GM19025 (cell line): ENCODE data around the gene MAP2K5.
"Not testable (repeated sequence)": the region's sequence is repeated elsewhere in the genome, so short reads cannot be mapped to it uniquely, and the experiment has no call there.

Source experiments
- ATAC-seq: cut with Tn5 transposase; IDR thresholded peaks from one replicate; pipeline ENCODE4 v1.9.1; 2021; ENCODE audit warnings: mild to moderate bottlenecking, low read depth, moderate library complexity; ENCODE audit not compliant: unreplicated experiment

Gene MAP2K5

DNA sequence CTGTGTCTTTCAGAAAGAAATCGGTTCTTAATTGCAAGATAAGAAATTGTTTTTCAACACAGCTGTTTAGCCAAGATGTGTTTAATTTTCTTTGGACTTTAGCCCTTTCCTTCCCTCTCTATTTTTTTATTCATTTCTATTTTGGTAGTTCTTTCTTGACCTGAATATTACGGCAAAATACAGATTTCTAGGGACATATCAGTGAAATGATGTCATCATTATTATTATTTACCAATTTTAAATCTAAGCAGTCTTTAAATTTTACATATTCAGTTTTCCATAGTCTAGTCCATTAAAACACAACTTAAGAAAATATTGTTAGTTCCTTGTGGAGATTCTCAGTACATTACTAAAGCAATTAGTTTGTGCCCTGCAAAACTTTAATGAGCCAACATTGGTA lies 104.3 kb downstream of the MAP2K5 start:
- ATAC-seq: no peak

DNA sequence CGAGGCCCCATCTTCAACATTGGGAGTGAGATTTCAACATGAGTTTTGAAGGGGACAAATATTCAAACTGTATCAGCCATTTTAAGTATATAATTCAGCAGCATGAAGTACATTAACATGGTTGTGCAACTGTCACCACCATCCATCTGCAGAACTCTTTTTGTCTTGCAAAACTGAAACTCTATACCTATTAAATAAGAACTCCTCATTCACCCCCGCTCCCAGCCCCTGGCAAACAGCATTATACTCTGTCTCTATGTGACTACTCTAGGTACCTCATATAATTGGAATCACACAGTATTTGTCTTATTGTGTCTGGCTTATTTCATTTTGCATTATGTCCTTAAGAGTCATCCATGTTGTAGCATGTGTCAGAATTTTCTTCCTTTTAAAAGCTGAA lies 110.1 kb downstream of the MAP2K5 start:
- ATAC-seq: no peak

DNA sequence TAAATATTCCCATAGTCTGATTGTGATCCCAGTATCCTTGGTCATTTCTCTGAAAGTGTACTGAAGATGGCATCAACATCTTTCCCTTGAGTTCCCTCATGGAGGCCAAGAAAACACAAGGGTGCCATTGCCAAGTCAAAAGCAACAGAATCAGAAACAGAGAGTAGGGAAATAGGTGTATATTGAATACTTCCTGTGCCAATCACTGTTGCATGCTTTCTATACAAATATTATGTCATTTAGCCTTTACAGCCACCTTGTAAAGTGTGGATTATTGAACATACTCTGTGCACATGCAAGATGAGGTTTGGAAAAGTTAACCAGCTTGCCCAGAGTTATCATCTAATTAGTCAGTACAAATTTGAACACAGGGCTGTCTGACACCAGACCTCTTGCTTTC lies 117.9 kb downstream of the MAP2K5 start:
- ATAC-seq: no peak

DNA sequence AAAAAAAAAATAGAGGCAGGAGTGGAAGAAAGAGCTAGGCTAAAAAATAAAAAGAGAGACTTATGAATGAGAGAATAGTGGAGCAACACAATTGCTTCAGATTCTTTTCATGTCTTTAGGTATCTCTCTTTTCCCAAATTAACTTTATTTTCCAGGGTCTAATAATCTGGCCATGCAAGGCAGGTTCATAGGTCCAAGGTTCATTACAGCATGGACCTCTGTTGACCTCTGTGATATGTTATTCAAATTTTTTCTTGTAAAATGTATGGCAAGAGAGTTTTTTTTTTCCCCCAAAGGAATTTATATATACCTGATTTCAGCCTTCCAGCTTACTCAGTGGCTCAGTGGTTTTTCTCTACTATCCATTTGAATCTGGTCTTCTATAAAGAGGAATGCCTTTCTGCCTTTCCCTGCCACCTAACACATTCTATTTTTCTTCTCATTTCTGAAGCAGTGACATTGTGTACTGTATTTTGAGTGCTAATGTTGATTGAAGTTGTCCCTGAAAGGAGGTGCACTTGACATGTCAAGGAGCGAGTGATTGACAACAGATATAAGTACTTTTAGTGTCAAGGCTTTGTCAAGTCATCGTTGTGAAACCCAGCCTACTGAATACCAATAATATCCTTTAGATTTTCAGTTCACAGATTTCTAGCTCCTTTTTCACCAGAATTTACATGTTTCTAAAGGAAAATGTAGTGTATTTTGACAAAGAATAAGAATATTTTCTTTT lies 118.5 kb downstream of the MAP2K5 start:
- ATAC-seq: no peak

DNA sequence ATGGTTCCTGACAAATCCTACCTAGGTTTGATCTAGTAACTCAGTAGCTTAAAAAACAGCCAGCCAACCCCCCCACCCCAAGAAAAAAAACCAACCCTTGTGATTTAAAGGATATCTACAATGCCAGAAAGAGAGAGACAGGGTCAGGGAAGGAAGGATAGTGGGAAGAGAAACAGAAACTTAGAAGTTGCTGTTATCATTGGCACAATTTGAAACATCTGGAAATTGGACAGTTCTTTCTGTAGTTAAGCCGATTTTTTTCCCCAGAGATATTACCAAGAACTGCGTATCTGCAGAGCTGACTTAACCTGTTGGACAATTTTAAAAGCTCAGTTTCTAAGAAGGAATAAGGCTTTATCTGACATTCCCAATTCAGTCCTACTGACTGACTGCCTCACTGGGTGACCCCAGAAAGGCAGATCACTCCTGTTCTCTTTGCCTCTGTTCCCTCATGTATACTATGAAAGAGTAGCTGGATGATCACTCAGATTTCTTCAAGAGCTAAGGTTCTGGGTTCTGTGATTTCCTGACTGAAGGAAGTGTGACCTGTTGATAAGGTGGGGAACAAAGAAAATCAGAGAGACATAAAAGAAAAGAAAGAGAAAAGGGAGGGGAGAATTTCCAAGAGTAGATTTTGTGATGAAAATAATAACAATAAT lies 128.3 kb downstream of the MAP2K5 start:
- no peak for ATAC-seq

DNA sequence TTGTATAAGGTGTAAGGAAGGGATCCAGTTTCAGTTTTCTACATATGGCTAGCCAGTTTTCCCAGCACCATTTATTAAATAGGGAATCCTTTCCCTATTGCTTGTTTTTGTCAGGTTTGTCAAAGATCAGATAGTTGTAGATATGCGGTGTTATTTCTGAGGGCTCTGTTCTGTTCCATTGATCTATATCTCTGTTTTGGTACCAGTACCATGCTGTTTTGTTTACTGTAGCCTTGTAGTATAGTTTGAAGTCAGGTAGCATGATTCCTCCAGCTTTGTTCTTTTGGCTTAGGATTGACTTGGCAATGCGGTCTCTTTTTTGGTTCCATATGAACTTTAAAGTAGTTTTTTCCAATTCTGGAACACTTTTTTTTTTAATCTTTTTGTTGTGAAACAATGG lies 130.3 kb downstream of the MAP2K5 start:
- not testable (repeated sequence) for ATAC-seq

DNA sequence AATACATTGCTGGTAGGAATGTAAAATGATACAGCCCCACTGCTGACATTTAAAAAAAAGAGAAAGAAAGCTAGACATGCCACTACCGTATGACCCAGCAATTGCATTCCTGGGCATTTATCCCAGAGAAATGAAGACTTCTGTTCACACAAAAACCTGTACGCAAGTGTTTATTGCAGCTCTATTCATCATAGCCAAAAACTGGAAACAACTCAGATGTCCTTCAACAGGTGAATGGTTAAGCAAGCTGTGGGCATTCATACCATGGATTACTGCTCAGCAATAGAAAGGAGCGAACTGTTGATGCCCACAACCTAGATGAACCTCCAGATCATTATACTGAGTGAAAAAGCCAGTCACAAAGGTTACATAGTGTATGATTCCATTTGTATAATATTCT lies 132.5 kb downstream of the MAP2K5 start:
- no peak for ATAC-seq

DNA sequence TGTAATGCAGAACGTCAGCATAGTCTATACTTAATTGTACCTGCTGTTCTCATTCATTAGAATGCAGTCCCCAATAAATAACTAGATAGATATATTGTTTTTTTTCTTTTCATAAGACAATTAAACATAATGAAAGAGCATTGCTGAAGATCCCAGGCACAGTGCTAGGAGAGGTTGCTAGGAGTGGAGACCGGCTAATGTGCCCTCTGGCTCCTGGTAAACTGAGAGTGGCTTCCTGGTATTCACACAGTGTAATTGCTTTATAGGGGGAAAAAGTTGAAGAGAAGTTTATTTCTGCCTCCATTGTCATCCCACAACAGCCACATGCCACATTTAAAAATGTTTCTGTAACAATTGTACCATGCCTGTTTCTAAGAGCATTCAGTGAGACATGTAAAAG lies 135.6 kb downstream of the MAP2K5 start:
- no peak for ATAC-seq

DNA sequence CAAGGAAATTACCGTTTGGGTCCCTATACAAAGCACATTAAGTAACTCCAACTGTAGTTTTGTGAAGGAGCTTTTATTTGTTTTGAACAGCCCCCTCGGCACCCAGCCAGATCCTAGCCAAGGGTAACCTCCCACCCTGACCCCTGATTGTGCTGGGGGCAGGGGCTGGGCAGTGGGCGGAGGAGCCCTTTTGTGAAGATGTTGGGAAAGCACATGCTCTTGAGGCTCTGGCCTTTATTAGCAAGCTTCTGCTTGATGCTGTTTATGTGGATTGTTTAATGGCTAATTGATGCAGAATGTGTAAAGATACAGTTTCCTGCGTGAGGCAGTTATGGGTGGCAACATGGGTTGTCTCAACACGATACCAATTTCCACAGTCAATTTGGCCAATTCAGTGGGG lies 136.5 kb downstream of the MAP2K5 start:
- ATAC-seq: no peak

DNA sequence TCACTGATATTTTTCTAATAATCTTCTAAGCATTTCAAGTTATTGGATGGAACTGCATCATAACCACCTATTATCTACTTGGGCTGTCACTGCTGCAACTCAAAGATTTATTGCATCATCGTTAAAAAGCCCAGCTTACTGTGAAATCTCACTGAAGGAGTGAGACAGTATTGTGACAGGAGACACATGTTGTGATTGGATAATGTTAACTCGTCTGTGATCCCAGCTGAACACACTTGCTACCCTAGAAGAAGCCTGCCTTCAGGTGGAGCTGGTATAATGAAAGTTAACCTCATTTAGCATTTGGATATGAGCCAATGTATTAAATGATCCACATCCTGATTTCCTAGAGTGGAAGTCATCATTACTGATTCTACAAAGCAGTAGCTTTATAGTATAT lies 138.1 kb downstream of the MAP2K5 start:
- ATAC-seq: no peak

DNA sequence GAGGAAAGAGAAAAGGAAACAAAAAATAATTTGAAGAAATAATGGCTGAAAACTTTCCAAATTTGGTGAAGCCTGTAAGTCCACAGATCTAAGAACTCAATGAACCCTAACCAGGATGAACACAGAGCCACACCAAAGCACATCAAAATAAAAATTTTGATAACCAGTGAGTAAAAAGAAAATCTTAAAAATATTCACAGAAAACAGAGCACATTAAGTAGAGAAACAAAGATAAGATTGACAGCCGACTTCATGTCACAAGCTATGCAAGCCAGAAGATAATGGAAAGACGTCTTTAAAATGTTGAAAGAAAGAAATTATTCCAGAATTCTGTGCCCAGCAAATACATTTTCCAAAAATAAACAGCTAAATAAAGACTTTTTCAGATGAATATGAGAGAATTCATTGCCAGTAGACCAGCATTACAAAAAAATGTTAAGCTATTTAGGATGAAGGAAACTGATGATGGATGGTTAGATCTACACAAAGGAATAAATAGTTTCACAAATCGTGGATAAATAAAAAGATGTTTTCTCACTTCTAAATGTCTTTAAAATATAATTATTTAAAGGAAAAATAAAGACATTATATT lies 142.6 kb downstream of the MAP2K5 start:
- ATAC-seq: no peak

DNA sequence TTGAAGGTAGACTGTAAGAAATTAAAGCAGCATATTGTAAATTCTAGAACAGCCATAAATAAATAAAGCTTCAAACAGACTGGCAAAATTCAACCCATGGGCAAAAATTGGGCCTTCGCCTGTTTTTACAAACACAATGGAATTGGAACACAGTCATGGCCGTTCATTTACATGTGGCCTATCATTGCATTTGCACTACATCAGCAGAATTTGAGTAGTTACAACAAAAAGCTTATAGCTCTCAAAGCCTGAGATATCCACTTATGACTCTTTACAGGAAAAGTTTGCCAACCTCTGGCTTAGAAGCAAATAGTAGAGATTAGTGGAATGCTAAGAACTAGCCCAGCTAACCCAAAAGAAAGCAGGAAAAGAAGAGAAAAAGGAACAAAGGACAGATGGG lies 143.2 kb downstream of the MAP2K5 start:
- ATAC-seq: no peak

DNA sequence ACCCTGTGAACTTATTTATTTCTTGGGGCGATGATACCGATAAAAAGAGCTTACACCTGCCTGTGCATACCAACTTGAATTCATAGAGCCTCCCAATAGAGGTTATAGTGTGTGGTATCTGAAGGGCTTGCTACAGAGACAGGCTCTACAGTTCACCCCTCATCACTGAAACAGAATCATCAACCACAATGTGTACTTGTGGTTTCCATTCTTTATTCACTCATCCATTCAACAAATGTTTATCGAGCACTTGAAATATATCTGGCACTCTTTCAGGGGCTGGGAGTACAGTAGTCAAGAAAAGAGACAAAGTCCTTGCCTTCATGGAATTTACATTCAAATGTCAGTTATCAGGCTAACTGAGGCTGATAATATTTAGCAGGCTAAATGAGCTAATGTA lies 148.4 kb downstream of the MAP2K5 start:
- ATAC-seq: no peak

DNA sequence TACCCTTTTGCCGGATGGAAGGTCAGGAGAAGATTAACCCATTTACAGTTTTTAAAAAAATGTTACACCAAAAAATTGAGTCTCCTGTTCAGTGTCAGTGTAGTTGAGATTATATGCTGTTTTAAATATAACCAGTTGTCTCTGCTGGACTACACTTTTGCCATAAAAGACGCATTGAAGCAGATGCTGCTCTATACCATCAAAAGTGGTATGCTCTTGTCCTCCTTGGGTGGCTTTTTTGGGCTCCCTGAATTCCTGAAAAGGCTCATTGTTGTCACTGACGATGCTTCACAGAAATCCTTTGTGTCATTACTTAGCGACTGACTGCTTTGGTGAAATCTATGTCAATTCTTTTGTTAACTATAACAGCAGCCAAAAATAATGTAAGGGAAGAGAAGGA lies 148.9 kb downstream of the MAP2K5 start:
- ATAC-seq: no peak

DNA sequence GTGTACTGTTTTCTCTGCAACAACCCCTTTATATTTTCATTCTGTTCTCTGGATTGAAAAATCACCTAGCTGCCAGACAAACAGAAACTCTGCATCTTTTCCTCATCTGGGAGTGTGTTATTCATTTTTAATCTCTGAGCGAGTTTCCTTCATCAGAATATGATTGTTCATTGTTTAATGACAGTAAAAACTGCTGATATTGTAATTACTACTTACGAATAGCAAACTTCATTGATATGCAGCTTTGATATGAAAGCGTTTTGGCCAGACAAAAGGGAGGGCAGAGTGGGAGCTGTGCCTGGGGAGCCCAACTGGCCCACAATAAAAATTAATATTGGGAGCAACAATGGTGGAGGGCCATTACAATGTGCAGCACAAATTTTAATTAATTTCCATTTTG lies 150.1 kb downstream of the MAP2K5 start:
- ATAC-seq: no peak

DNA sequence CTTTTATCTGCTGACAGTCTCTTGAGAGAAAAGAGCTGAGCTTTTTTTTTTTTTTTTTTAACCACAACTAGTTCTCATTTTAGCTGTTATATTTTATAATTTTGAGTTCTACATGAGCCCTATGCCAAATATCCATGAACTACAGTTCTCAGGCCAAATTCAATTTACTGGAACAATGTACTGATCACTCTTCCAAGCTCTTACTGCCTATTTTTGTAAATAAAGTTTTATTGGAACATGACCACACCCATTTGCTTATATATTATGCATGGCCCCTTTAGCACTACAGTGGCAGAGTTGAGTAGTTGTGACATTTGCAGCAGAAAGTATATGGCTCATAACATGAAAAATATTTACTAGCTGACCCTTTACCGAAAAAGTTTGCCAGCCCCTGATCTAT lies 153.6 kb downstream of the MAP2K5 start:
- ATAC-seq: no peak

DNA sequence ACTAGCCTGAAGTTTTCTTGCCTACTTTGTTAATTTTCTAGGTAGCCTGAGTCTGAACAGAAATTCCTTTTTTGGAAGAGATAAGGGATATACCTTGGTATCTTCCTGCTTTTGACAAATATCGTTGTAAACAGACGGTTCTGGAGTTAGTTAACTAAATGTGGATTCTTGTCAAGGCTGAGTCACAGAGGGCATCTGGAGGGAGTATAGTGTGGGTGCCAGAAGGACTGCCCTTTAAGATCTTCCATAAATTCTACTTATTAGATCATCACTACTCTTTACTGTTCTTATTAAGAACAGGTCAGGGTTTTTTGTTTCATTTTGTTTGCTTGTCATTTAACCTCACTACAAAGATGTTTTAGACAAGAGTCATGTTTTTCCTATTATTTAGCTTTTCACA lies 157.5 kb downstream of the MAP2K5 start:
- no peak for ATAC-seq

DNA sequence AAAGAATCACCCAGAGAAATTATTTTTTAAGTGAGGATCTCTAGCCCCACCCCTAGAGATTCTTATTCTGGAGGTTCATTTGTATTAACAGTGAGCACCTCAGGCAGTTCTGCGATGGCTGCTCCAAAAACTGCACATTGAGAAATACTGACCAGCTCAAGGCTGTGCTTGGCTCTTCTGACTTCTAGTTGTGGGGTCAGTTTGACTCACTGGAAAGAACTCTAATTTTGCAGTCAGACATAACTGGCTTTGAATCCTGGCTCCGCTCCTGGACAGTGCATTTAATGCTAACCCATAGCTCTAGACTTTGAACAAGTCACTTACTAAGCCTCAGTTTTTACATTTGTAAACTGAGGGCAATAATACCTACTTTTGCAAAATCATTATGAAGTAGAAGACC lies 159.2 kb downstream of the MAP2K5 start:
- ATAC-seq: no peak

DNA sequence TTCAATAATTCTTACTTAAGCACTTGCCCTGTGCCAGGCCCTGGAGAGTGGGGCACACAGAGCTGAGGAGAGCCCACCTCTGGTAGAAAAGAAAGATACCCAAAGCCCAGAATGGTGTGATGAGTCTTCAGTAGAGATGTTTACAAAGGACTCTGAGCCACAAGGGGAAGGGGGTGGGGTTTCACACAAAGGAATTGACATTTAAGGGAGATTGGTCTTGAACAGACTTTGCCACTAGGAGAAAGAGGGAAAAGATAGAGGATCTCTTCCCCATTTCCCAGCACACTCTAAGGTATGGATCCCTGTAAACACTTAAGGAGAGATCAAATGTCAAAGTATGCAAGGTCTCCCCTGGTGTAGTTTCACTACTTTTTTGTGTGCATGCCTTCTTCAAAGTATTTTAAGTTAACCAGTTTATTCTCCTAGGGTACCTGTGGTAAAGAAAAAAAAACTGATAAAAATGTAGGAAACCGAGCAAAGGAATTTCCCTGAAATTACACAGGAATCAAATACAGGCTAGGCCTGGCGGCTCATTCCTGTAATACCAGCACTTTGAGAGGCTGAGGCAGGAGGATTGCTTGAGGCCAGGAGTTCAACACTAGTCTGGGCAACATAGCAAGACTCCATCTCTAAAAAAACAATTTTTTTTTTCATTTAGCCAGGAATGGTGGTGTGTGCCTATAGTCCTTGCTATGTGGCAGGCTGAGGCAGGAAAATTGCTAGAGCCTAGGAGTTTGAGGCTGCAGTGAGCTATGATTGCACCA lies 165.2 kb downstream of the MAP2K5 start:
- no peak for ATAC-seq

DNA sequence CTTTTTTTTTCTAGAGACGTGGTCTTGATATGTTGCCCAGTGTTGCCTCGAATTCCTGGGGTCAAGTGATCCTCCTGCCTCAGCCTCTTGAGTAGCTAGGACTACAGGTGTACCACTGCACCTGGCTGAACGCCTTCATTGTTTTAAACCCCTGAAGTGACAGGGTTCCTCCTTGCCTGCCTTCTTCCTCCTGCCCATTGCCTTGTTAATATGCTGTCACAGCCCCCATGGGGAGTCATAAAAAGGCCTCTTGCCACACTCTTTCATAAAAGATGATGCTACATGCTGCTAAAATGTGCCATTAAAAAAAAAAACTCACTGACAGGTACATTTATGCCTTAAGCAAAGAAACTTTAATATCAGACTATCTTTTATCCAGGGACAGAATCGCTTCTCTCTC lies 166.0 kb downstream of the MAP2K5 start:
- ATAC-seq: no peak

DNA sequence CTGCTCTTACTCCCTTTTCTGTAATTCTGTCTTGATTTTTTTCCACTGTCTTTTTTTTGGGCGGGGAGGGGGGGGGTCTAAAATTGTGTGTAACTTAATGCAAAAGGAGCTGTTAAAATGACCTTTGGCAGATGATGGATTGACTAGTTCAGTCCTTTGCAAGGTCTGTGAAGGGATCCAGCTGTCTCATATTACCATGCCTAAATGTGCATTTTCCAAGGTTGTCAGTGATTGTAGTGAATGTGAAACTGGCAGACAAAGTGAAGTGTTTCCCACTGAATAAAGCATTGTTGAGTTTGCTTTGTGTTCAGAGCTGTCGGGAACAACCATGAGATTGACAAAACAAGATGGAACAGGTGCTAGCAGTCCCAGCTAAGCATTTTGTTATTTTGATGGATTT lies 172.7 kb downstream of the MAP2K5 start:
- ATAC-seq: no peak
